Type B pancreatic cell (in vitro differentiated cells): ENCODE results near the gene KRTCAP3. TPM values are rescaled to one million over a fixed set of nuclear protein-coding genes. Genes with fewer than 3 reads are reported as not detected.

Experiments
- DNase-seq: peaks from one replicate; pipeline ENCODE4 v3.0.0; 2021; ENCODE audit warnings: mixed read lengths; ENCODE audit not compliant: unreplicated experiment; ENCODE audit errors: extremely low spot score
- H3K27ac Mint-ChIP-seq: 2 replicates; pipeline ENCODE4 v1.8.0; 2021; ENCODE audit warnings: mild to moderate bottlenecking, mixed read lengths
- H3K27me3 Mint-ChIP-seq: 2 replicates; pipeline ENCODE4 v1.8.0; 2021; ENCODE audit warnings: mixed read lengths
- H3K36me3 Mint-ChIP-seq: 2 replicates; pipeline ENCODE4 v1.8.0; 2021; ENCODE audit warnings: mixed read lengths
- H3K4me1 Mint-ChIP-seq: one replicate; pipeline ENCODE4 v1.8.0; 2021; ENCODE audit warnings: mixed read lengths; ENCODE audit not compliant: unreplicated experiment
- H3K4me3 Mint-ChIP-seq: 2 replicates; pipeline ENCODE4 v1.8.0; 2021; ENCODE audit warnings: mild to moderate bottlenecking, mixed read lengths
- H3K9me3 Mint-ChIP-seq: 2 replicates; pipeline ENCODE4 v1.8.0; 2021; ENCODE audit warnings: mixed read lengths
- total RNA-seq: library from RNA; stranded (reverse); gene quantifications from 2 replicates; pipeline ENCODE4 v1.2.1, GENCODE V29; 2021; ENCODE audit warnings: low replicate concordance
- TF ChIP-seq, protein P1 (sequence below): fragments of 200-600 bp; sonication (generic); conservative IDR thresholded peaks from 2 replicates; pipeline ENCODE4 v1.5.0; 2021; ENCODE audit warnings: antibody characterized with exemption, mild to moderate bottlenecking

Gene KRTCAP3
- total RNA-seq, 1 donor from 2014 or later: 23.9 TPM

- peak overlapping the region; percentile 91 for H3K4me3 Mint-ChIP-seq
- peaks cover 4% of the 10 kb centered on the region for H3K36me3 Mint-ChIP-seq
- H3K27ac Mint-ChIP-seq: peak overlapping the region; percentile 92
- TF ChIP-seq, protein P1, sequence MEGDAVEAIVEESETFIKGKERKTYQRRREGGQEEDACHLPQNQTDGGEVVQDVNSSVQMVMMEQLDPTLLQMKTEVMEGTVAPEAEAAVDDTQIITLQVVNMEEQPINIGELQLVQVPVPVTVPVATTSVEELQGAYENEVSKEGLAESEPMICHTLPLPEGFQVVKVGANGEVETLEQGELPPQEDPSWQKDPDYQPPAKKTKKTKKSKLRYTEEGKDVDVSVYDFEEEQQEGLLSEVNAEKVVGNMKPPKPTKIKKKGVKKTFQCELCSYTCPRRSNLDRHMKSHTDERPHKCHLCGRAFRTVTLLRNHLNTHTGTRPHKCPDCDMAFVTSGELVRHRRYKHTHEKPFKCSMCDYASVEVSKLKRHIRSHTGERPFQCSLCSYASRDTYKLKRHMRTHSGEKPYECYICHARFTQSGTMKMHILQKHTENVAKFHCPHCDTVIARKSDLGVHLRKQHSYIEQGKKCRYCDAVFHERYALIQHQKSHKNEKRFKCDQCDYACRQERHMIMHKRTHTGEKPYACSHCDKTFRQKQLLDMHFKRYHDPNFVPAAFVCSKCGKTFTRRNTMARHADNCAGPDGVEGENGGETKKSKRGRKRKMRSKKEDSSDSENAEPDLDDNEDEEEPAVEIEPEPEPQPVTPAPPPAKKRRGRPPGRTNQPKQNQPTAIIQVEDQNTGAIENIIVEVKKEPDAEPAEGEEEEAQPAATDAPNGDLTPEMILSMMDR: peak; percentile 79
- no peak for DNase-seq
- H3K9me3 Mint-ChIP-seq: no peaks in the 10 kb centered on the region
- H3K27me3 Mint-ChIP-seq: no peaks in the 10 kb centered on the region
- H3K4me1 Mint-ChIP-seq: peaks cover 20% of the 10 kb centered on the region
These were observed 34.2 kb upstream of the KRTCAP3 start for GRCh38 chr2:27407798-27408491.

- Mint-ChIP-seq H3K27me3 (no peaks in the 10 kb centered on the region), H3K9me3 (no peaks in the 10 kb centered on the region), H3K36me3 (peaks cover 4% of the 10 kb centered on the region), H3K4me1 (peaks cover 20% of the 10 kb centered on the region), H3K4me3 (peak overlapping the region; percentile 91), H3K27ac (peak overlapping the region; percentile 92)
- DNase-seq: no peak
- TF ChIP-seq, protein P1: no peak
These were observed 33.4 kb upstream of the KRTCAP3 start for GRCh38 chr2:27408601-27409320.

DNA sequence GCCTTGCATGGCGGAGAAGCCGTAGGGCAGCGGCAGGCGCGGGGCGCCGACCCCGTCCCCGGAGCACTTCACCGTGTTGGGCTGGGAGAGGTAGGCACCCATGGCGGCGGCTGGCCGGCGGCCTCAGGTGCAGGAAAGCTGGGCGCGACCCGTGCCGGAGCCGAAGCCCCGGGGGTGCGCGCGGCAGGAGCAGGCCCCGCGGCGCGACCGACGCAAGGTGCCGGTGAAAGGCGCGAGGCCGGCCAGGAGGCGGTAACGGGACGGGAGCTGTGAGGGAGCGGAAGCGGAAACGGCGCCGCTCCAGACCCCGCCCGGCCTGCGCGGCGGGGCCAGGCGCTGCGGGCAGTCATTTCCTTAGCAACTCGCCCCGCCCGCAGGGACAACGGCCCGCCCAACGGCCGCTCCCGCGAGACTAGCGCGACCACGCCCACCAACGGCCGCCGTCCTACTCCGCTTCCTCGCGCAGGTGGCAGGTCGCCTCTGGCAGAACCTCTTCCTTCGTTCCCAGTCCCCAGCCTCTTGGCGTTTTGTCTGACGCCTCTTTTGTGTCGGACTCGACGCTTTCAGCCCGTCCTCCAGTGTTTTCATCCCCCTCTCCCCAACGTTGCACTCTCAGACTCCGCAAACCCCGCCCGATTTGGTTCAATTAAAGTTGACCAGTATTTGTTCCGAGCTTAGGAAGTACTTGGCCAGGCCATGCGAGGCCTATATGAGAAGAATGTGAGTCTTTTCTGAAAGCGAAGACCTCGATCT lies 32.7 kb upstream of the KRTCAP3 start, which contains the start of gene PPM1G:
TSS of gene PPM1G (minus strand) at position 271 of the 753 bp plus-strand sequence. CDS start at position 102, 169 bp downstream.
- H3K36me3 Mint-ChIP-seq: peaks cover 4% of the 10 kb centered on the region
- no peaks in the 10 kb centered on the region for H3K9me3 Mint-ChIP-seq
- H3K4me1 Mint-ChIP-seq: peaks cover 20% of the 10 kb centered on the region
- H3K4me3 Mint-ChIP-seq: peak within 1 kb of the TSS; percentile 94
- H3K27me3 Mint-ChIP-seq: no peaks in the 10 kb centered on the region
- peak within 1 kb of the TSS; percentile 92 for H3K27ac Mint-ChIP-seq
- DNase-seq: peak; percentile 98
- TF ChIP-seq, protein P1: no peak

GRCh38 chr2:27412419-27413152 lies 29.6 kb upstream of the KRTCAP3 start:
- H3K36me3 Mint-ChIP-seq: no peaks in the 10 kb centered on the region
- H3K27ac Mint-ChIP-seq: no peak overlapping the region
- TF ChIP-seq, protein P1: no peak
- H3K4me1 Mint-ChIP-seq: peaks cover 11% of the 10 kb centered on the region
- H3K27me3 Mint-ChIP-seq: no peaks in the 10 kb centered on the region
- no peak for DNase-seq
- no peaks in the 10 kb centered on the region for H3K9me3 Mint-ChIP-seq
- H3K4me3 Mint-ChIP-seq: no peak overlapping the region

DNA sequence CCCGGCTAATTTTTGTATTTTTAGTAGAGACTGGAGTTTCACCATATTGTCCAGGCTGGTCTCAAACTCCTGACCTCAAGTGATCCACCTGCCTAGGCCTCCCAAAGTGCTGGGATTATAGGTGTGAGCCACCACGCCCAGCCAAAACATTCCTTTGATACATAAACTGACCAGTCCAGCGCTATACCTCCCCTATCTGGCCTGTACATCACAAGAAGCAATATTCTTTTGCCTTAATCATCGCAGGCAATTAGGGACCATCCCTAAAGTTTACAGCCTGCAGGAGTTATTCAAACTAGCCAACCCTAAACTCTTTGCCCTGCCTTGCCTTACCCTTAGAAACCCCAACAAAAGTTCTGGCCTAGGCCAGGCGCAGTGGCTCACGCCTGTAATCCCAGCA lies 26.0 kb upstream of the KRTCAP3 start:
- Mint-ChIP-seq H3K36me3 (no peaks in the 10 kb centered on the region), H3K4me1 (no peaks in the 10 kb centered on the region), H3K27ac (no peak overlapping the region), H3K27me3 (no peaks in the 10 kb centered on the region), H3K9me3 (no peaks in the 10 kb centered on the region), H3K4me3 (no peak overlapping the region)
- DNase-seq: no peak
- TF ChIP-seq, protein P1: no peak
